ENCODE measurements around the gene HABP4.
A peak's percentile ranks its signal among the peaks of the same experiment; 100 is the strongest.

HABP4 gene

GRCh38 chr9:96458226-96458625, 8.3 kb downstream of the HABP4 start:
- Histone ChIP-seq H3K4me3 (ENCODE audit: low read length) (no peak overlapping the region), H3K9me3 (ENCODE audit: insufficient read depth, low read depth, low read length) (no peaks in the 10 kb centered on the region), H3K27me3 (ENCODE audit: insufficient read depth, low read length) (no peaks in the 10 kb centered on the region), H3K9ac (ENCODE audit: low read depth, low read length) (peak overlapping the region; percentile 13; the same call in 1 of the 2 replicates), H3K36me3 (ENCODE audit: insufficient read depth, low read length) (peaks cover 7% of the 10 kb centered on the region; the same call in 1 of the 2 replicates), H3K27ac (ENCODE audit: low read depth, low read length) (no peak overlapping the region), H3K4me1 (ENCODE audit: insufficient read depth, low read length) (peaks cover 33% of the 10 kb centered on the region)
- WGBS, result 92% methylated on average over 8 of the region's 8 CpGs

GRCh38 chr9:96459268-96460007, 9.5 kb downstream of the HABP4 start:
- Histone ChIP-seq H3K4me3 (ENCODE audit: low read length) (no peak overlapping the region), H3K36me3 (ENCODE audit: insufficient read depth, low read length) (peaks cover 7% of the 10 kb centered on the region; the same call in 1 of the 2 replicates), H3K9me3 (ENCODE audit: insufficient read depth, low read depth, low read length) (no peaks in the 10 kb centered on the region), H3K27ac (ENCODE audit: low read depth, low read length) (no peak overlapping the region), H3K27me3 (ENCODE audit: insufficient read depth, low read length) (no peaks in the 10 kb centered on the region), H3K4me1 (ENCODE audit: insufficient read depth, low read length) (peaks cover 33% of the 10 kb centered on the region), H3K9ac (ENCODE audit: low read depth, low read length) (no peak overlapping the region)
- WGBS, result 95% methylated on average over 7 of the region's 7 CpGs

- Histone ChIP-seq H3K27ac (ENCODE audit: low read depth, low read length) (no peak overlapping the region), H3K9ac (ENCODE audit: low read depth, low read length) (no peak overlapping the region; the same call in 1 of the 2 replicates), H3K27me3 (ENCODE audit: insufficient read depth, low read length) (no peaks in the 10 kb centered on the region), H3K9me3 (ENCODE audit: insufficient read depth, low read depth, low read length) (no peaks in the 10 kb centered on the region), H3K36me3 (ENCODE audit: insufficient read depth, low read length) (peaks cover 8% of the 10 kb centered on the region), H3K4me3 (ENCODE audit: low read length) (no peak overlapping the region), H3K4me1 (ENCODE audit: insufficient read depth, low read length) (peaks cover 33% of the 10 kb centered on the region)
- WGBS, result 98% methylated on average over 5 of the region's 5 CpGs
These were observed 10.5 kb downstream of the HABP4 start for GRCh38 chr9:96460470-96460869.

GRCh38 chr9:96460882-96461281, 10.9 kb downstream of the HABP4 start:
- Histone ChIP-seq H3K9ac (ENCODE audit: low read depth, low read length) (no peak overlapping the region), H3K27ac (ENCODE audit: low read depth, low read length) (no peak overlapping the region)

GRCh38 chr9:96461336-96461735, 11.4 kb downstream of the HABP4 start:
- Histone ChIP-seq H3K36me3 (ENCODE audit: insufficient read depth, low read length) (peaks cover 17% of the 10 kb centered on the region), H3K4me3 (ENCODE audit: low read length) (no peak overlapping the region), H3K27me3 (ENCODE audit: insufficient read depth, low read length) (no peaks in the 10 kb centered on the region), H3K9me3 (ENCODE audit: insufficient read depth, low read depth, low read length) (no peaks in the 10 kb centered on the region), H3K9ac (ENCODE audit: low read depth, low read length) (no peak overlapping the region), H3K4me1 (ENCODE audit: insufficient read depth, low read length) (peaks cover 33% of the 10 kb centered on the region), H3K27ac (ENCODE audit: low read depth, low read length) (no peak overlapping the region)
- WGBS, result 94% methylated on average over 7 of the region's 8 CpGs

More at GRCh38 chr9:96460882-96461281, 10.9 kb downstream of the HABP4 start:
- Histone ChIP-seq H3K4me1 (ENCODE audit: insufficient read depth, low read length) (peaks cover 33% of the 10 kb centered on the region), H3K27me3 (ENCODE audit: insufficient read depth, low read length) (no peaks in the 10 kb centered on the region), H3K9me3 (ENCODE audit: insufficient read depth, low read depth, low read length) (no peaks in the 10 kb centered on the region), H3K4me3 (ENCODE audit: low read length) (no peak overlapping the region), H3K36me3 (ENCODE audit: insufficient read depth, low read length) (peaks cover 12% of the 10 kb centered on the region)

GRCh38 chr9:96462541-96462940, 12.6 kb downstream of the HABP4 start:
- H3K9ac ChIP-seq (ENCODE audit: low read depth, low read length), result no peak overlapping the region
- 75% methylated on average over 6 of the region's 6 CpGs for WGBS

GRCh38 chr9:96464426-96464825, 14.5 kb downstream of the HABP4 start:
- Histone ChIP-seq H3K27me3 (ENCODE audit: insufficient read depth, low read length) (no peaks in the 10 kb centered on the region), H3K9ac (ENCODE audit: low read depth, low read length) (no peak overlapping the region), H3K36me3 (ENCODE audit: insufficient read depth, low read length) (peaks cover 32% of the 10 kb centered on the region), H3K4me3 (ENCODE audit: low read length) (no peak overlapping the region), H3K4me1 (ENCODE audit: insufficient read depth, low read length) (peaks cover 29% of the 10 kb centered on the region), H3K9me3 (ENCODE audit: insufficient read depth, low read depth, low read length) (no peaks in the 10 kb centered on the region), H3K27ac (ENCODE audit: low read depth, low read length) (no peak overlapping the region)
- 84% methylated on average over 6 of the region's 6 CpGs for WGBS

More at GRCh38 chr9:96462541-96462940, 12.6 kb downstream of the HABP4 start:
- Histone ChIP-seq H3K4me3 (ENCODE audit: low read length) (no peak overlapping the region), H3K36me3 (ENCODE audit: insufficient read depth, low read length) (peaks cover 24% of the 10 kb centered on the region), H3K4me1 (ENCODE audit: insufficient read depth, low read length) (peaks cover 33% of the 10 kb centered on the region), H3K27me3 (ENCODE audit: insufficient read depth, low read length) (no peaks in the 10 kb centered on the region), H3K27ac (ENCODE audit: low read depth, low read length) (no peak overlapping the region), H3K9me3 (ENCODE audit: insufficient read depth, low read depth, low read length) (no peaks in the 10 kb centered on the region)

- peaks cover 55% of the 10 kb centered on the region for H3K36me3 ChIP-seq (ENCODE audit: insufficient read depth, low read length)
These were observed 17.8 kb downstream of the HABP4 start for GRCh38 chr9:96467784-96468183.

GRCh38 chr9:96476013-96476412, 26.0 kb downstream of the HABP4 start:
- no peaks in the 10 kb centered on the region for H3K27me3 ChIP-seq (ENCODE audit: insufficient read depth, low read length)
- H3K36me3 ChIP-seq (ENCODE audit: insufficient read depth, low read length), result peaks cover 43% of the 10 kb centered on the region
- no peak overlapping the region for H3K27ac ChIP-seq (ENCODE audit: low read depth, low read length)
- no peak overlapping the region for H3K4me3 ChIP-seq (ENCODE audit: low read length)
- no peaks in the 10 kb centered on the region for H3K9me3 ChIP-seq (ENCODE audit: insufficient read depth, low read depth, low read length)
- H3K4me1 ChIP-seq (ENCODE audit: insufficient read depth, low read length), result no peaks in the 10 kb centered on the region
- 95% methylated on average over 2 of the region's 4 CpGs for WGBS
- no peak overlapping the region for H3K9ac ChIP-seq (ENCODE audit: low read depth, low read length)

More at GRCh38 chr9:96467784-96468183, 17.8 kb downstream of the HABP4 start:
- H3K9ac ChIP-seq (ENCODE audit: low read depth, low read length), result no peak overlapping the region
- WGBS, result 96% methylated on average over 5 of the region's 5 CpGs
- peaks cover 1% of the 10 kb centered on the region; the same call in 1 of the 2 replicates for H3K4me1 ChIP-seq (ENCODE audit: insufficient read depth, low read length)
- H3K27me3 ChIP-seq (ENCODE audit: insufficient read depth, low read length), result no peaks in the 10 kb centered on the region
- H3K9me3 ChIP-seq (ENCODE audit: insufficient read depth, low read depth, low read length), result no peaks in the 10 kb centered on the region
- H3K27ac ChIP-seq (ENCODE audit: low read depth, low read length), result no peak overlapping the region
- H3K4me3 ChIP-seq (ENCODE audit: low read length), result no peak overlapping the region

GRCh38 chr9:96476591-96476990, 26.6 kb downstream of the HABP4 start:
- 90% methylated on average over 5 of the region's 5 CpGs for WGBS
- no peaks in the 10 kb centered on the region for H3K4me1 ChIP-seq (ENCODE audit: insufficient read depth, low read length)
- H3K27me3 ChIP-seq (ENCODE audit: insufficient read depth, low read length), result no peaks in the 10 kb centered on the region
- H3K9me3 ChIP-seq (ENCODE audit: insufficient read depth, low read depth, low read length), result no peaks in the 10 kb centered on the region
- H3K4me3 ChIP-seq (ENCODE audit: low read length), result no peak overlapping the region
- H3K27ac ChIP-seq (ENCODE audit: low read depth, low read length), result no peak overlapping the region
- peaks cover 37% of the 10 kb centered on the region for H3K36me3 ChIP-seq (ENCODE audit: insufficient read depth, low read length)
- no peak overlapping the region for H3K9ac ChIP-seq (ENCODE audit: low read depth, low read length)

GRCh38 chr9:96478829-96479371, 28.9 kb downstream of the HABP4 start:
- Histone ChIP-seq H3K9me3 (ENCODE audit: insufficient read depth, low read depth, low read length) (no peaks in the 10 kb centered on the region), H3K27ac (ENCODE audit: low read depth, low read length) (no peak overlapping the region), H3K4me1 (ENCODE audit: insufficient read depth, low read length) (no peaks in the 10 kb centered on the region), H3K4me3 (ENCODE audit: low read length) (no peak overlapping the region), H3K9ac (ENCODE audit: low read depth, low read length) (no peak overlapping the region), H3K27me3 (ENCODE audit: insufficient read depth, low read length) (no peaks in the 10 kb centered on the region), H3K36me3 (ENCODE audit: insufficient read depth, low read length) (peaks cover 22% of the 10 kb centered on the region)
- WGBS, result 86% methylated on average over 3 of the region's 4 CpGs
